ENCODE measurements around the gene EFHC2.

Gene EFHC2

GRCh38 chrX:44343412-44344141 lies at the start of gene EFHC2:
EFHC2 (minus strand) TSS chrX:44343672; CDS start chrX:44343588, 84 bp downstream.
- Histone ChIP-seq H3K4me3 (ENCODE audit: low read depth in 1 of 2, low read length in 2 of 2) (peak within 1 kb of the TSS; percentile 53 to 60), H3K9me3 (ENCODE audit: control insufficient read depth in 1 of 2, low read length in 2 of 2) (no peaks in the 10 kb centered on the region), H3K27ac (ENCODE audit: low read depth, low read length) (no peak within 1 kb of the TSS), H3K27me3 (ENCODE audit: control insufficient read depth in 1 of 2, insufficient read depth in 2 of 2, low read length in 2 of 2) (no peaks in the 10 kb centered on the region), H3K36me3 (ENCODE audit: control insufficient read depth in 1 of 2, insufficient read depth in 2 of 2, low read length in 2 of 2) (no peaks in the 10 kb centered on the region), H3K9ac (ENCODE audit: low read depth in 1 of 2, low read length in 2 of 2) (peak within 1 kb of the TSS in 1 of 2 donors; percentile 43), H3K4me1 (ENCODE audit: control insufficient read depth in 1 of 2, insufficient read depth in 2 of 2, low read length in 2 of 2) (no peaks in the 10 kb centered on the region)

DNA sequence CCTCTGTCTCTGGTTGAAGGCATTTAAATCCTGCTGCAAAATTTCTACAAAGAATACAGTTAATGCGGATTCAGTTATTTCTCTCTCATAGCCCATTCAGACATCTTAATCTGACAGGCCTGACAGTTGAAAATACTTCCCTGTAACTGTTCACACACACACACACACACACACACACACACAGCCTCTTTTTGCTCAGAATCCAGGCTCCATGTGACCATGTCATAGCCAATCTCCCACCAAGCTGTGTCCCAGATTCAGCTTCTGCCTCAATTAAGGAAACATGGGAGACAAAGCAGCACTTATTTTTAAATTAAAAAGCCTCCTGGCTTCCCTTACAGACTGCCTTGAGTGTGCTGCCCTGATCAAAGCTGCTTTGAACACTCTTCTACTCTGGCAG lies 49.3 kb upstream of the EFHC2 start:
- H3K36me3 ChIP-seq (ENCODE audit: control insufficient read depth in 1 of 2, insufficient read depth in 2 of 2, low read length in 2 of 2) = no peaks in the 10 kb centered on the region
- H3K27ac ChIP-seq (ENCODE audit: low read depth, low read length) = no peak overlapping the region

GRCh38 chrX:44384688-44385338 lies 41.3 kb upstream of the EFHC2 start:
- Histone ChIP-seq H3K9me3 (ENCODE audit: control insufficient read depth in 1 of 2, low read length in 2 of 2) (no peaks in the 10 kb centered on the region), H3K27me3 (ENCODE audit: control insufficient read depth in 1 of 2, insufficient read depth in 2 of 2, low read length in 2 of 2) (no peaks in the 10 kb centered on the region), H3K4me1 (ENCODE audit: control insufficient read depth in 1 of 2, insufficient read depth in 2 of 2, low read length in 2 of 2) (no peaks in the 10 kb centered on the region), H3K27ac (ENCODE audit: low read depth, low read length) (no peak overlapping the region), H3K36me3 (ENCODE audit: control insufficient read depth in 1 of 2, insufficient read depth in 2 of 2, low read length in 2 of 2) (no peaks in the 10 kb centered on the region), H3K4me3 (ENCODE audit: low read depth in 1 of 2, low read length in 2 of 2) (no peak overlapping the region), H3K9ac (ENCODE audit: low read depth in 1 of 2, low read length in 2 of 2) (no peak overlapping the region)

More for the DNA sequence above, 49.3 kb upstream of the EFHC2 start:
- no peaks in the 10 kb centered on the region for H3K27me3 ChIP-seq (ENCODE audit: control insufficient read depth in 1 of 2, insufficient read depth in 2 of 2, low read length in 2 of 2)
- H3K4me1 ChIP-seq (ENCODE audit: control insufficient read depth in 1 of 2, insufficient read depth in 2 of 2, low read length in 2 of 2) = no peaks in the 10 kb centered on the region
- H3K9ac ChIP-seq (ENCODE audit: low read depth in 1 of 2, low read length in 2 of 2) = no peak overlapping the region
- no peak overlapping the region for H3K4me3 ChIP-seq (ENCODE audit: low read depth in 1 of 2, low read length in 2 of 2)
- H3K9me3 ChIP-seq (ENCODE audit: control insufficient read depth in 1 of 2, low read length in 2 of 2) = no peaks in the 10 kb centered on the region

DNA sequence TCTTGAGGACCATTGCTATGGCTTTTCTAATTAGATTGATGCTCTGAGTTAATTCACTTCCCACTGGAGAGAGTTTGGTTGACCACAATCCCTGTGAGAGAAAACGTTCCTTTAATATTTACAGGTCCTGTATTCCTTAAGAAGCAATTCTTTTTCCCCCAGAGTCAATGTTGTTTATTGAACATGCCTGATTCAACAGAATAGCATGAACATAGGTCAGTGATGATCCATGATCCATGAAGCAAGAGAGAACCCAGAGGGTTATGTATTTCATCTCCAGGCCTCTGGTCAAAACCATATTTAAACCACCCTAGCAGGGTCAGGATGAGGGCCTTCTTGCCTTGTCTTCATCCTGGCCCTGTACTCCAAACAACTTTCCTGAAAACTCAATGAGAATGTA lies 39.4 kb upstream of the EFHC2 start:
- Histone ChIP-seq H3K9ac (ENCODE audit: low read depth in 1 of 2, low read length in 2 of 2) (no peak overlapping the region), H3K36me3 (ENCODE audit: control insufficient read depth in 1 of 2, insufficient read depth in 2 of 2, low read length in 2 of 2) (no peaks in the 10 kb centered on the region), H3K9me3 (ENCODE audit: control insufficient read depth in 1 of 2, low read length in 2 of 2) (no peaks in the 10 kb centered on the region), H3K4me3 (ENCODE audit: low read depth in 1 of 2, low read length in 2 of 2) (no peak overlapping the region), H3K4me1 (ENCODE audit: control insufficient read depth in 1 of 2, insufficient read depth in 2 of 2, low read length in 2 of 2) (no peaks in the 10 kb centered on the region), H3K27me3 (ENCODE audit: control insufficient read depth in 1 of 2, insufficient read depth in 2 of 2, low read length in 2 of 2) (no peaks in the 10 kb centered on the region), H3K27ac (ENCODE audit: low read depth, low read length) (no peak overlapping the region)

DNA sequence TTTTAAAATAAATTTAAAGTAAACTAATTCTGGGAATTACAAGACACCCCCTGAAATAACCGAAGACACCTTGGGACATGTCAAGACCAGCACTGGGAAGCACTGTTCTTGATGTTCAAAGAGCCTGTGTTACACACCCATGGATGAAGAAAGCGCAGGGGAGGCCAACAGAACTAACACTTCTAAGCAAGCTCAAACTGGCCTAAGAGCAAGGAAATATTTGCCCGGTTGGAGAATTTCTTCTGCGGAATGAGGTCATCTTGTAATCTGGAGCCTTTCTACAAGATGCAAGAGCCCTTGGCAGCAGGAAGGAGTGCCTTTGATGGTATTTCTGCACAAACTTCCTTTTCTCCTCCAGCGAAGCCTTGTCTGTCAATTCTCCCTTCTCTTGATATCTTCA lies 9.3 kb upstream of the EFHC2 start:
- no peaks in the 10 kb centered on the region for H3K36me3 ChIP-seq (ENCODE audit: control insufficient read depth in 1 of 2, insufficient read depth in 2 of 2, low read length in 2 of 2)
- H3K27ac ChIP-seq (ENCODE audit: low read depth, low read length) = no peak overlapping the region
- H3K27me3 ChIP-seq (ENCODE audit: control insufficient read depth in 1 of 2, insufficient read depth in 2 of 2, low read length in 2 of 2) = no peaks in the 10 kb centered on the region
- H3K9me3 ChIP-seq (ENCODE audit: control insufficient read depth in 1 of 2, low read length in 2 of 2) = no peaks in the 10 kb centered on the region
- no peak overlapping the region for H3K9ac ChIP-seq (ENCODE audit: low read depth in 1 of 2, low read length in 2 of 2)
- no peak overlapping the region for H3K4me3 ChIP-seq (ENCODE audit: low read depth in 1 of 2, low read length in 2 of 2)
- H3K4me1 ChIP-seq (ENCODE audit: control insufficient read depth in 1 of 2, insufficient read depth in 2 of 2, low read length in 2 of 2) = peaks cover 0 to 5% of the 10 kb centered on the region in 2 donors

GRCh38 chrX:44349561-44349960 lies 6.1 kb upstream of the EFHC2 start:
- no peak overlapping the region for H3K4me3 ChIP-seq (ENCODE audit: low read depth in 1 of 2, low read length in 2 of 2)
- no peaks in the 10 kb centered on the region for H3K36me3 ChIP-seq (ENCODE audit: control insufficient read depth in 1 of 2, insufficient read depth in 2 of 2, low read length in 2 of 2)
- no peak overlapping the region for H3K27ac ChIP-seq (ENCODE audit: low read depth, low read length)
- H3K9me3 ChIP-seq (ENCODE audit: control insufficient read depth in 1 of 2, low read length in 2 of 2) = no peaks in the 10 kb centered on the region
- no peak overlapping the region for H3K9ac ChIP-seq (ENCODE audit: low read depth in 1 of 2, low read length in 2 of 2)
- no peaks in the 10 kb centered on the region for H3K27me3 ChIP-seq (ENCODE audit: control insufficient read depth in 1 of 2, insufficient read depth in 2 of 2, low read length in 2 of 2)
- peaks cover 0 to 5% of the 10 kb centered on the region in 2 donors for H3K4me1 ChIP-seq (ENCODE audit: control insufficient read depth in 1 of 2, insufficient read depth in 2 of 2, low read length in 2 of 2)

GRCh38 chrX:44344687-44345086 lies 1.2 kb upstream of the EFHC2 start:
- Histone ChIP-seq H3K36me3 (ENCODE audit: control insufficient read depth in 1 of 2, insufficient read depth in 2 of 2, low read length in 2 of 2) (no peaks in the 10 kb centered on the region), H3K27ac (ENCODE audit: low read depth, low read length) (no peak overlapping the region), H3K4me3 (ENCODE audit: low read depth in 1 of 2, low read length in 2 of 2) (peak overlapping the region in 1 of 2 donors; percentile 28)

DNA sequence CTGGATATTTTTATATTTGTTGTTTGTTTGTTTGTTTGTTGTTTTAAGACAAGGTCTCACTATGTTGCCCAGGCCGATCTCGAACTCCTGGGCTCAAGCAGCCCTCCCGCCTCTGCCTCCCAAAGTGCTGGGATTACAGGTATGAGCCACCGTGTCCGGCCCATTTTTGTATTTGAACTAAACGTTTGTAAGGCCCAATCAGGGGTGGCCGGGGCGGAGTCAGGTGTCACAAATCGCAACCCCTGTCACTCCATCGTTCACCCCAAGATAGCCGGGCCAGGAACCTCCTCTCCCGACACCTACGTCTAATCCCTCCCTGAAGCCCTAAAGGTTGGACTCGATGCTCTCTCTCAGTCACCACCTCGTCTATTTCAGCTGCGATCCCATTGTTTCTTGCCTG lies 722 bp upstream of the EFHC2 start:
- Histone ChIP-seq H3K27ac (ENCODE audit: low read depth, low read length) (no peak overlapping the region), H3K9ac (ENCODE audit: low read depth in 1 of 2, low read length in 2 of 2) (no peak overlapping the region), H3K4me1 (ENCODE audit: control insufficient read depth in 1 of 2, insufficient read depth in 2 of 2, low read length in 2 of 2) (no peaks in the 10 kb centered on the region), H3K27me3 (ENCODE audit: control insufficient read depth in 1 of 2, insufficient read depth in 2 of 2, low read length in 2 of 2) (no peaks in the 10 kb centered on the region), H3K4me3 (ENCODE audit: low read depth in 1 of 2, low read length in 2 of 2) (peak overlapping the region; percentile 53 to 60), H3K9me3 (ENCODE audit: control insufficient read depth in 1 of 2, low read length in 2 of 2) (no peaks in the 10 kb centered on the region), H3K36me3 (ENCODE audit: control insufficient read depth in 1 of 2, insufficient read depth in 2 of 2, low read length in 2 of 2) (no peaks in the 10 kb centered on the region)

More at GRCh38 chrX:44344687-44345086, 1.2 kb upstream of the EFHC2 start:
- Histone ChIP-seq H3K9me3 (ENCODE audit: control insufficient read depth in 1 of 2, low read length in 2 of 2) (no peaks in the 10 kb centered on the region), H3K27me3 (ENCODE audit: control insufficient read depth in 1 of 2, insufficient read depth in 2 of 2, low read length in 2 of 2) (no peaks in the 10 kb centered on the region), H3K9ac (ENCODE audit: low read depth in 1 of 2, low read length in 2 of 2) (no peak overlapping the region), H3K4me1 (ENCODE audit: control insufficient read depth in 1 of 2, insufficient read depth in 2 of 2, low read length in 2 of 2) (no peaks in the 10 kb centered on the region)

GRCh38 chrX:44342866-44343265 lies 606 bp downstream of the EFHC2 start:
- Histone ChIP-seq H3K27me3 (ENCODE audit: control insufficient read depth in 1 of 2, insufficient read depth in 2 of 2, low read length in 2 of 2) (no peaks in the 10 kb centered on the region), H3K9me3 (ENCODE audit: control insufficient read depth in 1 of 2, low read length in 2 of 2) (no peaks in the 10 kb centered on the region), H3K9ac (ENCODE audit: low read depth in 1 of 2, low read length in 2 of 2) (peak overlapping the region in 1 of 2 donors; percentile 43), H3K4me1 (ENCODE audit: control insufficient read depth in 1 of 2, insufficient read depth in 2 of 2, low read length in 2 of 2) (no peaks in the 10 kb centered on the region), H3K36me3 (ENCODE audit: control insufficient read depth in 1 of 2, insufficient read depth in 2 of 2, low read length in 2 of 2) (no peaks in the 10 kb centered on the region), H3K4me3 (ENCODE audit: low read depth in 1 of 2, low read length in 2 of 2) (peak overlapping the region; percentile 53 to 60), H3K27ac (ENCODE audit: low read depth, low read length) (no peak overlapping the region)

GRCh38 chrX:44338361-44338760 lies 5.1 kb downstream of the EFHC2 start:
- H3K27ac ChIP-seq (ENCODE audit: low read depth, low read length) = no peak overlapping the region

More at GRCh38 chrX:44338361-44338760, 5.1 kb downstream of the EFHC2 start:
- no peaks in the 10 kb centered on the region for H3K27me3 ChIP-seq (ENCODE audit: control insufficient read depth in 1 of 2, insufficient read depth in 2 of 2, low read length in 2 of 2)
- no peaks in the 10 kb centered on the region for H3K9me3 ChIP-seq (ENCODE audit: control insufficient read depth in 1 of 2, low read length in 2 of 2)
- H3K4me1 ChIP-seq (ENCODE audit: control insufficient read depth in 1 of 2, insufficient read depth in 2 of 2, low read length in 2 of 2) = no peaks in the 10 kb centered on the region
- H3K36me3 ChIP-seq (ENCODE audit: control insufficient read depth in 1 of 2, insufficient read depth in 2 of 2, low read length in 2 of 2) = no peaks in the 10 kb centered on the region
- H3K9ac ChIP-seq (ENCODE audit: low read depth in 1 of 2, low read length in 2 of 2) = no peak overlapping the region
- H3K4me3 ChIP-seq (ENCODE audit: low read depth in 1 of 2, low read length in 2 of 2) = no peak overlapping the region
